Endothelial cell of umbilical vein (primary cell): ENCODE results near the gene DMBT1. TPM values are rescaled to one million over a fixed set of nuclear protein-coding genes. Genes with fewer than 3 reads are reported as not detected.

Source experiments
- BruUV-seq: library from RNA; stranded (reverse); fragments of 400-500 nt; replicated peaks from 2 replicates; lab custom pipeline; 2021; lab: Mats Ljungman, UMichigan
- CTCF ChIA-PET: fragments of 300-600, 350-600 bp; sonication (Branson Sonifier 250); formaldehyde crosslinking; loops from one replicate; lab custom pipeline; 2021; ENCODE audit warnings: antibody characterized with exemption, inconsistent platforms; lab: Charles Lee
- POLR2A ChIA-PET: fragments of 300-600, 350-600 bp; sonication (Branson Sonifier 250); formaldehyde crosslinking; loops from one replicate; lab custom pipeline; 2021; ENCODE audit warnings: antibody characterized with exemption, inconsistent platforms; lab: Charles Lee
- DNase-seq: peaks from one replicate; pipeline ENCODE4 v3.0.0-alpha.2; 2011; ENCODE audit warnings: low read depth, low spot score
- FAIRE-seq: peaks from 2 replicates; lab custom pipeline; 2011; peaks lifted over from hg19 to GRCh38; lab: Jason Lieb, UNC
- H2AFZ ChIP-seq: 2 replicates; pipeline ENCODE4 v1.6.0; 2012; ENCODE audit warnings: low read depth, low read length, control low read depth, inconsistent platforms
- H3K27ac ChIP-seq: 2 replicates; pipeline ENCODE4 v1.5.1; 2011; ENCODE audit warnings: low read depth, mild to moderate bottlenecking, control low read depth, low read length, moderate library complexity; ENCODE audit not compliant: insufficient read depth
- H3K27me3 ChIP-seq, 2 experiments: 2 replicates each; pipeline versions ENCODE4 v1.6.0 to v1.6.1; 2011; ENCODE audit warnings: low read length in 2 of 2, mixed read lengths in 1 of 2; ENCODE audit not compliant: control insufficient read depth in 2 of 2, insufficient read depth in 2 of 2
- H3K36me3 ChIP-seq, 2 experiments: 2 replicates in 1 of 2; 3 replicates in 1 of 2; pipeline ENCODE4 v1.5.1; 2011; ENCODE audit warnings: low read length in 2 of 2, mild to moderate bottlenecking in 1 of 2, moderate library complexity in 1 of 2; ENCODE audit not compliant: control insufficient read depth in 2 of 2, insufficient read depth in 2 of 2; ENCODE audit errors: extremely low read depth in 1 of 2
- H3K4me1 ChIP-seq: 3 replicates; pipeline ENCODE4 v1.5.1; 2011; ENCODE audit warnings: mild to moderate bottlenecking, low read length; ENCODE audit not compliant: control insufficient read depth, insufficient read depth; ENCODE audit errors: extremely low read depth
- H3K4me2 ChIP-seq: 2 replicates; pipeline ENCODE4 v1.6.1; 2011; ENCODE audit warnings: low read length, control low read depth, mixed read lengths; ENCODE audit not compliant: insufficient read depth
- H3K4me3 ChIP-seq, 3 experiments: fragments of 200-600 bp in 1 of 3; sonication (generic), shearing (Covaris generic) in 1 of 3; replicated peaks in 1 of 3; 2 replicates each; pipeline ENCODE4 v1.5.1; 2011 to 2016; ENCODE audit warnings: control low read depth in 3 of 3, low read length in 3 of 3, mild to moderate bottlenecking in 2 of 3, inconsistent platforms in 1 of 3, low read depth in 1 of 3, moderate library complexity in 1 of 3; ENCODE audit not compliant: insufficient read depth in 1 of 3
- H3K79me2 ChIP-seq: 2 replicates; pipeline ENCODE4 v1.6.0; 2012; ENCODE audit warnings: low read length, inconsistent platforms; ENCODE audit not compliant: control insufficient read depth, insufficient read depth
- H3K9ac ChIP-seq: replicated peaks from 2 replicates; pipeline ENCODE3; 2011; ENCODE audit warnings: low read length, control low read depth; ENCODE audit not compliant: insufficient read depth; ENCODE audit errors: extremely low read depth
- H3K9me1 ChIP-seq: replicated peaks from 3 replicates; pipeline ENCODE4 v1.6.0; 2011; ENCODE audit warnings: mild to moderate bottlenecking, low read length; ENCODE audit not compliant: control insufficient read depth, insufficient read depth; ENCODE audit errors: extremely low read depth
- H3K9me3 ChIP-seq: replicated peaks from 2 replicates; pipeline ENCODE4 v1.5.1; 2012; ENCODE audit warnings: low read length, inconsistent platforms; ENCODE audit not compliant: control insufficient read depth, insufficient read depth
- H4K20me1 ChIP-seq: replicated peaks from 2 replicates; pipeline ENCODE3; 2011; ENCODE audit warnings: mild to moderate bottlenecking, low read length; ENCODE audit not compliant: control insufficient read depth, insufficient read depth; ENCODE audit errors: extremely low read depth
- EZH2 ChIP-seq: IDR thresholded peaks from 2 replicates; pipeline ENCODE4 v1.6.1; 2012; ENCODE audit warnings: borderline replicate concordance, low read depth, mild to moderate bottlenecking, moderate library complexity, low read length, inconsistent platforms; ENCODE audit not compliant: severe bottlenecking
- FOS ChIP-seq: IDR thresholded peaks from 2 replicates; pipeline ENCODE4 v1.6.1; 2011; ENCODE audit warnings: mild to moderate bottlenecking, low read length, moderate library complexity, borderline replicate concordance; ENCODE audit not compliant: insufficient read depth
- GATA2 ChIP-seq: IDR thresholded peaks from 2 replicates; pipeline ENCODE4 v1.7.0; 2011; ENCODE audit warnings: low read depth, mild to moderate bottlenecking, moderate library complexity, mixed read lengths, low read length; ENCODE audit not compliant: insufficient read length, insufficient read depth
- JUN ChIP-seq: IDR thresholded peaks from 2 replicates; pipeline ENCODE4 v1.6.1; 2011; ENCODE audit warnings: borderline replicate concordance, low read depth; ENCODE audit not compliant: insufficient read length, insufficient read depth
- MYC ChIP-seq: IDR thresholded peaks from one replicate; pipeline ENCODE4 v1.6.1; 2011; ENCODE audit warnings: mild to moderate bottlenecking, low read depth, low read length
- POLR2A ChIP-seq: IDR thresholded peaks from 2 replicates; pipeline ENCODE4 v1.6.1; 2012; ENCODE audit warnings: low read depth, mild to moderate bottlenecking, control low read depth, low read length
- POLR2AphosphoS5 ChIP-seq: IDR thresholded peaks from 2 replicates; pipeline ENCODE4 v1.6.1; 2012; ENCODE audit warnings: low read depth, mild to moderate bottlenecking, control low read depth, low read length, moderate library complexity; ENCODE audit not compliant: insufficient read depth
- dilution Hi-C: fragments of 300-500 bp; cut with MboI; formaldehyde crosslinking; loops from one replicate; pipeline ENCODE4 v1.15.0; 2019; ENCODE audit warnings: low sequenced_read_pairs; ENCODE audit not compliant: extremely low pct_ligation_motif_present
- intact Hi-C: fragments of 100-400 bp; cut with micrococcal nuclease; formaldehyde crosslinking; loops from one replicate; pipeline ENCODE4 v1.10.0; 2022
- polyA plus RNA-seq, 4 experiments: library from polyadenylated mRNA; depleted of rRNA in 3 of 4; stranded (reverse) in 3 of 4; unstranded in 1 of 4; fragments of >200 nt; gene quantifications; 2 replicates each; pipeline versions ENCODE4 v1.2.1 to v1.2.3, GENCODE V29; 2011 to 2012; ENCODE audit warnings: missing spikeins in 1 of 4
- total RNA-seq: library from RNA; stranded (reverse); gene quantifications from 2 replicates; pipeline ENCODE4 v1.2.3, GENCODE V29; 2021
- TF ChIP-seq, protein P1 (sequence below): IDR thresholded peaks from 2 replicates; pipeline ENCODE4 v1.6.1; 2011; ENCODE audit not compliant: insufficient read depth, insufficient read length
- TF ChIP-seq, protein P2 (sequence below), 2 donors: IDR thresholded peaks; 1 replicate in 1 of 2; 2 replicates in 1 of 2; pipeline ENCODE4 v1.5.1; 2011; ENCODE audit warnings: low read length in 2 of 2, mild to moderate bottlenecking in 2 of 2, moderate library complexity in 2 of 2, control low read depth in 1 of 2, inconsistent platforms in 1 of 2, low read depth in 1 of 2; ENCODE audit not compliant: insufficient read depth in 1 of 2; ENCODE audit errors: extremely low read depth in 1 of 2

The DMBT1 gene
- total and polyA plus RNA-seq, 2 donors (not counting 3 experiments of a cell fraction or from before 2014, with no cell fraction given) = 0.01 TPM; not detected in 1

DNA sequence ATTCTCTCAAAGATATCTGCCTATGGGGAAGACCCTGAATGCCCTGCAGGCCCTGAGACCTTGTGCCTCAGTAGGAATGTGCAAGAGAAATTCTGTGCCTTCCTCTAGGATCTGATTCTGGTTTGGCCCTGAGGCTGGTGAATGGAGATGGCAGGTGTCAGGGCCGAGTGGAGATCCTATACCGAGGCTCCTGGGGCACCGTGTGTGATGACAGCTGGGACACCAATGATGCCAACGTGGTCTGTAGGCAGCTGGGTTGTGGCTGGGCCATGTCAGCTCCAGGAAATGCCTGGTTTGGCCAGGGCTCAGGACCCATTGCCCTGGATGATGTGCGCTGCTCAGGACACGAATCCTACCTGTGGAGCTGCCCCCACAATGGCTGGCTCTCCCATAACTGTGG lies 15.7 kb downstream of the DMBT1 start:
- intact Hi-C loops (no loop called here), dilution Hi-C loops (no loop called here)
- no peak overlapping the region for H3K9ac ChIP-seq
- no peak for TF ChIP-seq POLR2AphosphoS5
- no peak for TF ChIP-seq JUN
- TF ChIP-seq GATA2 = no peak
- no peak for TF ChIP-seq FOS
- TF ChIP-seq MYC = no peak
- no peak for TF ChIP-seq EZH2
- TF ChIP-seq, protein P1, sequence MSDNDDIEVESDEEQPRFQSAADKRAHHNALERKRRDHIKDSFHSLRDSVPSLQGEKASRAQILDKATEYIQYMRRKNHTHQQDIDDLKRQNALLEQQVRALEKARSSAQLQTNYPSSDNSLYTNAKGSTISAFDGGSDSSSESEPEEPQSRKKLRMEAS = no peak
- no peak for TF ChIP-seq POLR2A
- no peaks in the 10 kb centered on the region for H3K9me3 ChIP-seq
- H4K20me1 ChIP-seq = no peaks in the 10 kb centered on the region
- no peaks in the 10 kb centered on the region for H3K9me1 ChIP-seq
- BruUV-seq = no TSS peak
- no peaks in the 10 kb centered on the region for H3K27me3 ChIP-seq
- no peak overlapping the region for H3K4me3 ChIP-seq
- no peak overlapping the region for H3K27ac ChIP-seq
- ChIA-PET POLR2A (no interaction called here), CTCF (interaction anchor here (3.2 kb wide), 1 partner anchor 11 kb away, joined by 11 read pairs; no protein-coding TSS in a partner anchor)
- no peaks in the 10 kb centered on the region for H3K79me2 ChIP-seq
- DNase-seq = no peak
- H3K36me3 ChIP-seq = no peaks in the 10 kb centered on the region
- no peaks in the 10 kb centered on the region for H3K4me1 ChIP-seq
- no peak for FAIRE-seq
- no peak overlapping the region for H2AFZ ChIP-seq
- H3K4me2 ChIP-seq = no peak overlapping the region

DNA sequence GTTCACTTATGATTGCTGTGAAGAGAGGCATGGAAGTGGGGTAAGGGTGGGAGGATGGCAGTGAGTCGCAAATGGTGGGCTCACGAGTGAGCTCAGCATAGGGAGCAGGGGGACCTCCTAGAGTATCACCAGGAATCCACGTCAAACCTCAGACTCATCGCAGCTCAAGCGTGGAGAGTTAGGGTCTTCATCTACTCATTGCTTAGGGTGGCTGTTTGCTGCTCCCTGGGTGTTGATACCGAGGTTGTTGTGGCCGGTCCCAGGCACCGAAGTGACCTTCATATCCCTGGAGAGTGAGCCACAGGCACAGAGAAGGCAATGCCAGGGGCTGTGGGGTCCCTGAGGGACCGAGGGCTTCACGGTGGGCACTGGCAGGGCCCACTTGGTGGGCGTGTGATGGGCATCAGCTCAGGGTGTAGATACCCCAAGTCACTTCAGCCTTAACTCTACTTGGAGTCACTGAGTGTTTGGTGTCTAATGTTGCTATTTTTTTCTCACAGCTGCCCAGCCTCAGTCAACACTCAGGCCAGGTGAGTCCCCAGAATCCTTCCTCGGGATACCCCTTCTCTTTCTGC lies 16.8 kb downstream of the DMBT1 start:
- Histone ChIP-seq H3K9me1 (no peaks in the 10 kb centered on the region), H3K4me3 (no peak overlapping the region), H3K79me2 (no peaks in the 10 kb centered on the region), H3K4me2 (no peak overlapping the region), H3K27ac (no peak overlapping the region), H3K27me3 (no peaks in the 10 kb centered on the region), H2AFZ (no peak overlapping the region), H4K20me1 (no peaks in the 10 kb centered on the region), H3K9me3 (no peaks in the 10 kb centered on the region), H3K36me3 (no peaks in the 10 kb centered on the region), H3K4me1 (no peaks in the 10 kb centered on the region), H3K9ac (no peak overlapping the region)
- DNase-seq (no peak), FAIRE-seq (no peak)
- no TSS peak for BruUV-seq
- ChIA-PET POLR2A (no interaction called here), CTCF (interaction anchor here (1.5 kb wide), 1 partner anchor 12 kb away, joined by 4 read pairs; no protein-coding TSS in a partner anchor)
- TF ChIP-seq GATA2 (no peak), POLR2AphosphoS5 (no peak), FOS (no peak), EZH2 (no peak), MYC (no peak), POLR2A (no peak), JUN (no peak)
- TF ChIP-seq, protein P1 = no peak
- TF ChIP-seq, protein P2, sequence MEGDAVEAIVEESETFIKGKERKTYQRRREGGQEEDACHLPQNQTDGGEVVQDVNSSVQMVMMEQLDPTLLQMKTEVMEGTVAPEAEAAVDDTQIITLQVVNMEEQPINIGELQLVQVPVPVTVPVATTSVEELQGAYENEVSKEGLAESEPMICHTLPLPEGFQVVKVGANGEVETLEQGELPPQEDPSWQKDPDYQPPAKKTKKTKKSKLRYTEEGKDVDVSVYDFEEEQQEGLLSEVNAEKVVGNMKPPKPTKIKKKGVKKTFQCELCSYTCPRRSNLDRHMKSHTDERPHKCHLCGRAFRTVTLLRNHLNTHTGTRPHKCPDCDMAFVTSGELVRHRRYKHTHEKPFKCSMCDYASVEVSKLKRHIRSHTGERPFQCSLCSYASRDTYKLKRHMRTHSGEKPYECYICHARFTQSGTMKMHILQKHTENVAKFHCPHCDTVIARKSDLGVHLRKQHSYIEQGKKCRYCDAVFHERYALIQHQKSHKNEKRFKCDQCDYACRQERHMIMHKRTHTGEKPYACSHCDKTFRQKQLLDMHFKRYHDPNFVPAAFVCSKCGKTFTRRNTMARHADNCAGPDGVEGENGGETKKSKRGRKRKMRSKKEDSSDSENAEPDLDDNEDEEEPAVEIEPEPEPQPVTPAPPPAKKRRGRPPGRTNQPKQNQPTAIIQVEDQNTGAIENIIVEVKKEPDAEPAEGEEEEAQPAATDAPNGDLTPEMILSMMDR (IDR thresholded peaks at IDR 0.05; ENCODE audit: extremely low read depth in 1 of 2, insufficient read depth in 1 of 2, low read depth in 1 of 2, low read length in 2 of 2) = no peak
- dilution Hi-C loops = no loop called here
- intact Hi-C loops = no loop called here
